GM18907 (cell line): Measurements from ENCODE around the gene EDN2.

Experiments used
- ATAC-seq: cut with Tn5 transposase; IDR thresholded peaks from one replicate; pipeline ENCODE4 v1.9.1; 2021; ENCODE audit warnings: mild to moderate bottlenecking, moderate library complexity; ENCODE audit not compliant: unreplicated experiment

Gene EDN2

DNA sequence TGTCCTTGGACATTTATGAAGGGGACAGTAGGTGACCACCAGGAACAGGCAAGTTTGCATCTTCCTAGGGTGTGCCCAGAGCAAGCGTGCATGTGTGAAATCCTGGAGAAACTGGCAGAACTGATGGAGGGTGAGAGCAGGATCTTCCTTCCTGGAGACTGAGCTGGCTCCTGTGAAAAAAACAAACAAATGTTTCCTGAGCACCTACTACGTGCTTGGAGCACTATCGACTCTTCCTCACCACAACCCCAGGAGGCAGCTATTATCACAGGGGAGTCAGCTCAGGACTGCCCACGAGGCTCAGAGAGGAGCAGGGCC lies 1.5 kb upstream of the EDN2 start:
- ATAC-seq: no peak

DNA sequence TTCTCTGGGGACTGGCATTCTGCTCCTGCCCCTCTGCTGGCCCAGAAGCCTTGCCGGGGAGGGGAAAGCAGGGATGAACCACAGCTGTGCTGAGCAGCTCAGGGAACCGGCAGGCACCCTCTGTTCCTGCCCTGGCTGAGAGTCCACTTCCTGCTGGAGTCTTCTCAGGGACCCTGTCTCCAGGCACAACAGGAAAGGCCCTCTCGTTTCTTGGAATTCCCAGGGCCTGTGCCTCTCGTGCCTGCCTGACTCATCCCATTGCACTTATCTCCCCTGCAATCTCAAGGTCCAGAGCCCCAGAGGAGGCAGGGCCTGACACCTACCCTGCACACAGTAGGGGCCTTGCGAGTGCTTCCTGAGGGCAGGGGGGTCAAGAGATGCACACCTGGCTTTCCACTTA lies 1.1 kb upstream of the EDN2 start:
- ATAC-seq: no peak

DNA sequence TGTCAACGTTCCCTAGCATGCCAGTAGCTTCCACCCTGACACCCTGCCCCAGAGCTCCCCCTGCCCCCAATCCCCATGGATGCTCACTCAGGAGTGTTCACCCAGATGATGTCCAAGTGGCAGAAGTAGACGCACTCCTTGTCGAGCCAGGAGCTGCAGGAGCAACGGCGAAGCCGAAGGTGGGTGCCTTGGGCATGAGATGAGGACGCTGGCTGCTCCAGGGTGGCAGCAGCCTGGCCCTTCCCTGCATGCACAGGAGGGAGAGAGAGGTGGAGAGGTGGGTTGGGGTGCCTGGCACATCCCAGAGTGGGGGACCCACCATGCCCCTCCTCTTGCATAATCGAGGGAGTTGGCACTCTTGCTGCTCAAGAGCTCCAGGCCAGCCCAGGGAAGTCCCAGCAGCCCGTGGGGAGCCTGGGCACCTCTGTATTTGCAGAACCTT lies 502 bp downstream of the EDN2 start:
- no peak for ATAC-seq

DNA sequence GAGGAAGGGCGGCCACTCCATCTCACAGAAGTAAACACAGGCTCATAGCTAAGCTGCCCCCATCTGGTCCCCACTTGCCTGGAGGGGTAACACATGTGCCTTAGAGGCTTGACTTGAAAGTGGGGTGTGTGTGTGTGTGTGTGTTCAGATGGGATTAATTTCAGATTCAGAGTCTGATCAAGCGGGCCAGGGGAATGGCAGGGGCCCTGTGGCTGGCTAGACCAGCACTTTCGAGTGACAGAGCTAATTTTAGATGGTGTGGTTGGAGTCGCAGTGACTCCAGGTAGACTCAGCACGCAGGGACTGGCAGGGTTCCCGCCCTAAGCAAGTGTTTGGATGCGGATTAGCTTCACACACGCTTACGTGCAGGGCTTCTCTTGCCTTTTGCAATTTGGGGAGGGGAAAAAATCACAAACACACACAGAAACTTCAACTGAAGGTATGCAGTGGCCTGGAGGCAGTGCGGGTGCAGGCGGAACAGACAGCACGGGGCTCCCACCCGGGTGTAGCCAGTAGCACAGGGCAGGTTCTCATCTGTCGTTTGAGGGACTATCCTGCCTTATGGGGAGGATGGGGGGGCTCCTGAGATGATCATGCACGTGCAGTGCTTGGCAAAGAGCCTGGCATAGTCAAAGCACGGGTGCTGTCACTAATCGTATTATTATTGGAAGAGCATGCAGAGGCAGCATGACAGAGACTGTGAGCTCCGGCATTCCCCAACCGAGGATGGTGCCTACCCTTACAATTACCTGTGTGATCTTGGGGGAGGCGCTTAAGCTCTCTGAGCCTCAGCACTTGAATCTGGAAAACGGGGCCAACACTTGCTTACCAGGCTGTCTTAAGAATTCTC lies 1.3 kb downstream of the EDN2 start:
- no peak for ATAC-seq

DNA sequence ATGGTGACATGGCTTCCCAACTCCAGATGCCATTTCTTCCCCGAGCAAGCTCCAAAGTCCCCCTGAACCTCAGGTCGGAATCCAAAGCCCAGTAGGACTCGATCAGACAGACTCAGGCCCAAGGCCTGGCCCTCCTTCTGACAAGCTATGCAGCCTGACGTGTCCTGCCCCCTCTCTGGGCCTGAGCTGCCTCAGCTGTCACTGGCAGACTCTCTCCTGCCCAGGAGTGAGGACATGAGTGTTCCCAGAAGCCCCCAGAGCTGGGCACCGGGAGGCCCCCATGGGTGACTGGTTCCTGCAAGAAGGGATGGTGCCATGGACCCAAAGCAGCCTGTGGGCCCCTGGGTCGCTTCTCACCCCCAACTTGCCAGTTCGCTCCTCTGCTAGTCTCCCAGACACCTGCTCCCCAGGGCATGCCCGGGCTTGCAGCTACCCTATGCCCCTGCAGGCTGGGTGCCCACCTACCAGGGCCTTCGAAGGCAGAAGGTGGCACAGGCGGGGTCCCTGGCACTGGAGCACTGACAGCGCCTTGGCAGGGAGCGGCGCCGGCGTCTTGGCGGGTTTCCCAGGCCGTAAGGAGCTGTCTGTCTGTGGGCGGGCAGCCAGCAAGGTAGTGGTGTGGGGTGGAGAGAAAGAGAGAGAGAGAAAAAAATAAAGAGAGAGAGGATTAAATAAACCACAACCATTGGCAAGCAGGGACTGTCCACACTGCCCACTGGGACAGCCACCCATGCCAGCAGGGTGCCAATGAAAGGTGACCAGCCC lies 2.3 kb downstream of the EDN2 start:
- ATAC-seq: no peak

DNA sequence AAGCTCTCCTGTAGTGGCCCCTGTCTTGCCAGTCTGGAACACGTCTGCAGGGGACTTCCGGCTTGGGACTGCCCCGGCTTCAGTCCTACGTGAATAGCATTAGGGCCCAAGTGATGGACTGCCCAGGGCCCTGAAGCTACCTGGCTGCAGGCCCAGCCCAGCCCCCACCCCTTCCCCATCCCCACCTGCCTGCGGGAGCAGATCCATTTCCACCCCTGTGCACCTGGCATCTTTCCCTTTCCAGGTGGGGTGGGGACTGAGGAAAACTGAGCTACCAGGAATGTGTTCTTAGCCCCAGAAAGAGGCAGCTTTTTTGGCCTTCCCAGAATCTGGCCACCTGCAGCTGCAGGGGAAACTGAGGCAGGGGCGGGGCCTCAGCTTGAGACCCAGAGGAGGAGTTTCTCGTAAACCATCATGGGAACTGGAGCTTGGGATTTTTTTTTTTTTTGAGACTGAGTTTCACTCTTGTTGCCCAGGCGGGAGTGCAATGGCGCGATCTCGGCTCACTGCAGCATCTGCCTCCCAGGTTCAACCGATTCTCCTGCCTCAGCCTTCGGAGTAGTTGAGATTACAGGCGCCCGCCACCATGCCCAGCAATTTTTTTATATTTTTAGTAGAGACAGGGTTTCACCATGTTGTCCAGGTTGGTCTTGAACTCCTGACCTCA lies 3.2 kb downstream of the EDN2 start:
- ATAC-seq: no peak

DNA sequence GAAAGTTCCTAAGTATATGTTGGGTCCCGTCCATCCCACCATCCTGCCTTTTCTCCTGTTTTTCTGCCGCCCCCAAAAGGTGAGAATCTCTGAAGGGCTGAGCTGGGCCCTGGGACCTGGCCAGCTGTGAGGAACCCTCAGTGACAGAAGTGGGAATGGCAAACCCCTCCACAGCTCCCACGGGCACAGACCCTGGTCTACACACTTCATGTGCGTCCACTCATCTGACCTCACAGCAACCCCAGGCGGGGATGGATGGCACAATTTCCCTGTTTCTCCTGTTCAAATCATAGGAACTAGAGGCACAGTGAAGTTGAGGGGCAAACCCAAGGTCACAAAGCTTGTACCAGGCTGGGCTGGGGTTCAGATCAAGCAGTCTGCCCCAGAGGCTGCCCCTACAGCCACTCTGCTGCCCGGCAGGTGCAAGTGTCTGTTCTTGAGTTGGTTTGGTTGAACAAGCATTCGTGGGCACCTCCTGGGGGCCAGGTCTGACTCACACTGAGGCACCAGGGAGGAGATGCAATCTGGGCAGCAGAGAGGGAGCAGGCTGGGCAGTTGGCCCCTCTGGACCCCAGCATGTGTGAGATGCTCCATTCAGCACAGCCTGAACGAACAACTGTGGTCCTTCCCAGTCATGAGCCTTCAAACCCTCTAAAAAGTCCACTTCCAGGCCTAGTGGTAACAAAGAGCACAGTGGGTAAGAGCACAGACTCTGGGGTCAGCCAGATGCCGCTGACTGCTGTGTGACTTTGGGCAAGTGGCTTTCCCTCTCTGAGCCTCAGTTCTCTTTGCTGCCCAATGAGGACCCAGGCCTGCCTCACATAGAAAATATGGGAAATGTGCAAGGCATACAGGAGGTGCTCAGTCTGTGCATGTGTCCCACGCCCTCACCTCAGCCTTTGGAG lies 4.0 kb downstream of the EDN2 start:
- no peak for ATAC-seq

DNA sequence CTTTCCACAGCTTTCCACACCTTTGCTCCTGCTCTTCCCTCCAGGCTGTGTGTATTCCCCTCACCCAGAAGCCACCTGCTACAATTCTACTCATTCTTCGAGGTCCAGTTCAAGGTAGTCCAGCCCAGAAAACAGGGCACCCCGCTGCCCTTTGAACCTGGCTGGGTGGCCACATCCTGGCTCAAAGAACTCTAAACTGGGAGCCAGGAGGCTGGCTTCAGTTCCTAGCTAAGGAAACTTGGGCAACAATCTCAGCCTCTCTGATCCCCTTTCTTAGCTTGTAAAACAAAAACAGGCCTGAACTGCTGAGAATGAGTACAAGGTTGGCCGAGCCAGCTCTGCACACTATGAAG lies 4.7 kb downstream of the EDN2 start:
- ATAC-seq: no peak

DNA sequence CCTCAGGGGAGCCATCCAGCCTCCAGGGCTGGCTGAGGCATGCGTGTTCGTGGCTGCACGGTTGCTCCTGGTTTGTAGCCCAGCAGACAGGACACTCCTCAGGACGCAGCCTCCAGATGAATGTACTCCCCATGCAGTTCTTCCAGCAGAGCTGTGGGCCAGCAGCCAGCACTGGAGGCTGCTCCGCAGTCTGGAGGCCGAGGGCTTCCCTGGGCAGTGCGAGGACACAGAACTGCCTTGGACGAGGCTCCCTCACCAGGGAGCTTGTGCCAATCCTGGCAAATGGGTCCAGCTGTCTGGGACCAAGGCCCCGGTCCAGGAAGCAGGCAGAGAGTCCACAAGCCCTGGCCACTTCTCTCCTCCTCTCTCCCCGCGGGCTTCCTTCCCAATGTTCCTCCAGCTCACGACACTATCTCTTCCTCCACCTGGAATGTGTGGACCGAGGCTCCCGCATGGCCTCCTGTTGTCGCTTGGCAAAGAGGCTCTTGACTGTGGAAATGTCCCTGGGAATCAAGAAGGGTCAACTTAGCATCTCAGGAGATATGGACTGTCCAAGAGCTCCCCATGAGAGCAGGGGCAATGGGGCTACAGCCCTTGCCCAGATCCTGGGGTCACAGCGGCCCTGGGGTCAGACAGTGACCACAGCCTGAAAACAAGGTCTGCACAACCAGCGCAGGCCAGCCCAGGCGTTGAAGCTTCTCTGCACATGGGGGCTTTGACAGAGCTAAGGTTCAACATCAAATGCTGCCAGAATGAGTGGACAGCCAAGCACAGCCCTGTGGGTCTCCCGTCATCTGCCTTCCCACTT lies 5.3 kb downstream of the EDN2 start:
- ATAC-seq: no peak

DNA sequence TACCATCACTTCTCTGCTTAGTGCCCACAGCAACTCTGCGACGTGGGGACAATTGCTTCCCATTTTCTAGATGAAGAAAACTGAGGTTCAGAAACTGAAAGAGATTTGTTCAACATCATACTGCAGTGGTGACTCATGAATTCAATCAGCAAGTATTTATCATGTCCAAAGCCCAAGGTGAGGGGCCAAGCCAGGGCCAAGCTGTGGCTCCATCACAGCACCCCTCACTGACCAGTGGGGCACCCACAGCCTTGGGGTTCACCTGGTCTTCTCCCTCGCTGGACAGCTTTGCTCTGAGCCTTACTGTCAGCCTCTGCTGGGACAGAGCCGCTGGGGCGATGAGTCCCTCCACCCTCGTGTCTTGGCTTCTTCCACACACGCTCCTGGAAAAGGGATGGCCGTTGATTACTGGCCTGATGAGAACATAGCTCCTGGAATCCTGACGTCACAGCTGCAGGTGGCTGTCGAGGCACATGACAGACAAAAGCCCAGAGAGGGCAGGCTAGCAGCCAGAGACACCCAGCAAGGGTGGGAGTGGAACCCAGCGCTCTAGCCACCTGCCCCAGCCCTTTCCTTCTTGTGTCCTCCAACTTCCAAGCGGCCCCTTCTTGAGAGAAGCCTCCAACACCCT lies 6.2 kb downstream of the EDN2 start:
- ATAC-seq: no peak

DNA sequence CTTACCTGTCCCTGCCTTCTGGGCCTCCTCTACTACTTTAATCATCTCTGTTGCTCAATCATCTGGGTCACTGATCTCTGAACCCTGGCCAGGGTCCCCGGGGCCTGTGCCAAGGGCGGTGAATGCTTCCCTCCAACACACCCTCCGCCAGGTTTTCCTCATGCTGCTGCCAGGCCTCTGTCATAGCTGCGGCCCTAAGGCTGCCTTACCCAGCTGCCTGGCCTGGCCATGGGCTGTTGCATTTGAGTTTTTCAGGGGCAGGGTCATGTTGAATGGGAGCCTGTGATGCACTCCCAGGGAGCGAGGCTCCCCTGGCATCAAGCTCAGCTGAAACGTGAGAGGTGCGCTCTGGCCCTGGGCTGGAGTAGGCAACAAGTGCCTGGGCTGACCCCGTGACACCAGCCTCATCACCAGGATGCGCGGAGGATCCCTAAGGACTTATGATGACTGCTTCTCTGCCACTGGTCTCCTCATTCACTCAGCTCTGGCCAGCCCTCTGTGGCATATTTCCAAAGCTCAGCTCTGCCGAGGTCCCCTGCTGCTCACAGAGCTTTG lies 7.6 kb downstream of the EDN2 start:
- no peak for ATAC-seq

DNA sequence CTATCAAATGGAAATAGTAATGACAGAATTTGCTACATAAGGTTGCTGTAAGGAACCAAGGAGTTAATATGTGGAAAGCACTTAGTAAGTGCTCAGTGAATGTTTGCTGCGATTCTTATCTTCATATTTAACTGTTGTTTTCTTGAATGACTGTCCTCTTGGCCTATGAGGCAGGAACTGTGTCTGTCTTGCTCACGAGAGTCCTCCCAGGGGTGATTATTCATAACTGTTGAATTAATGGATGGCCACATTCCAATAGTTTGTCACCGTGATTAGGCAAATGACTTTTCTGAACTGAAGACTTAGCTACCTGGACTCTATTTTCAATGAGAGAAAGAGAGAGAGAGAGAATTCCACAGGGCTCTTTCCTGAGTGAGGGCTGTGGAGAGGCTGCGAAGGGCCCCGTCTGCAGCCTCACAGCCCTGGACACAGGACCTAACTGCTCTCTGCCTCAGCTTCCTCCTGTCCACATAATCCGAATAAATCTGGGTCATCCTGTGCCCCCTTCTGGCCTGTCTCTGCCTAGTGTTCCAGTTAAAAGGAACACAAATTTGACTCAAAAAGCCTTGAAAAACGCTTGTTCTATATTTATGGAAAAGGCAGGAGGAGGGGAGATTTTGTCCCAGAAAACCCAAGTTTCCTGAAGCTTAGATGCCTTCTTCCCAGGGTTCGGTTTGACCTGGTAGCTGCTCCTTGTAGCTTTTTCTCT lies 8.5 kb downstream of the EDN2 start:
- no peak for ATAC-seq

DNA sequence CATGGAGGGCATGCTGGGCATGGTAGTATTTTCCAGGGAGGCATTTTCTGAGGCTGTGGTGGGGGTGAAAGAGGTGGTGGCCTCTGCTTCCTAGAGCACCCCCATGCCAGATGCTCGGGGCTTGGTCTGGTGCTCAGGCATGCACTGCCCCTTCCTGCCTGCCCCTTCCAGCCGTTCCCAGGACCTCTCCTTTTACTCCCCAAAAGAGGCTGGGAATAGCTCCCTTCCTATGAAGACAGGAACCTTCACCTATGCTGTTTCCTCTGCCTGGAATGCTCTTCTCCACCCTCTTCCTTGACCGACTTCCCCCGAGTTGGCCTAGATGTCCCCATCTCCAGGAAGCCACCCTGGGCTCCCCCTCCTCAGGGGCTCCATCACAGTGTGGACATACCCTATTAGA lies 9.1 kb downstream of the EDN2 start:
- no peak for ATAC-seq

DNA sequence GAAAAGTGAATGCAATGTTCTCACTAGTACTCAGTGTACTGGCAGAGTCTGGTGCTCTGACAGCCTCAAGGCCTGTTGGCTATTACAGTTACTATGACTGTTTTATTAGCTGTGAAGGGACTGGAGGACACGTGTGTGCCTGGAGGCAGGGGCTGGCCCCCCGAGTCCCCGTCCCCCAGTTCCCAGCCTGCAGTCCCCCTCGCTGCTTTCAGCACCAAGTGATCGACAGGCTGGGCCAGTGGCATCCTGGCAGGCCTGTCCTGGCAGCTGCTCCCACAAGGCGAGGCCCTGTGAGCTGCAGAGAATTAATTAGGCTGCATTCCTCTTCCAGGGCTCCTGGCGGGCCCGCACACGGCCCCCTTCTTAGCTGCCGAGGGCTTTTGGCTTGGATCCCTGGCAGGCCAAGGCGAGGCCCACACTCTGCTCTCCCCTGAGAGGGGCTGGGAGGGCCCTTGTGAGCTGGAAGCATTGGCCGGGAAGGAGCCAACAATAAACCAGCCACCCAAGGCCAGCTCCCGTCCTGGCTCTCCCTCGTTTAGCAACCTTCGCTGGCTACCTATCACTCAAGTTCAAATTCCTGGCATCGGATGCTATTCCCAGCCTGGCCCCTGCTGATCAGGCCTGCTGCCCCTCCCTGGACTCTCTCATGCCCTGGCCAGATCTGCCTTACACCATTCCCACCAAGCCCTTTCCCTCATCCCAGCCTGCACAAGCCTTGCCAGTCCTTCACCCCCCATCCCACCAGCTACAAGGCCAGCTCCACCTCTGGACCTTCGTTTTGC lies 9.8 kb downstream of the EDN2 start:
- no peak for ATAC-seq

DNA sequence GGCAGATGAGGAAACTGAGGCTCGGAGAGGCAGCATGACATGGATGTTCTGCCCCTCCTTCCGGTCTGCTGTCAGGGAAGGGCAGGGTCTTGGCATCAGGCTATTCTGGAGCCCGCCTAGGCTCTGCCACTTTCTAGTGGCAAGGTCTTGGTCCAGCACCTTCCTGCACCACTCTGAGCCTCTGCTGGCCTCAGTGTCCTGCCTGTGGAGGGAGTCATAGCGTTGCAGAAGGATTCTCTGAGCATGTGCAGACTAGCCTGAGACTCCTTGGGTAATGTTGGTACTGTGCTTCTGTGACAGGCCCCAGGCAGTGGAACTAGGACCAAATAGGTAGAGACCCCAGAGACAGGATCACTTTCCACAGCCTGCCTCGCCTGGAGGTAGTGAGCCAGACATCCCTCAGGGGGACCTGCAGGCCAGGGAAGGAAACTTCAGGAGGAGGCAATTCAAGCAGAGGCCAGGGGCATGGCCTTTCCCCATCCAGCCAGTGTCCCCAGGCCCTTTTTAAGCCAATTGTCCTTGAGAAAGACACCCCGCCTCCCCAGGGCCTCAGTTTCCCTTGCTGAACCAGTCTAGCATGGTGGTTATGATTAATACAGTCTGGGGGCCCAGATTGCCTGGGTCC lies 10.6 kb downstream of the EDN2 start:
- ATAC-seq: no peak

DNA sequence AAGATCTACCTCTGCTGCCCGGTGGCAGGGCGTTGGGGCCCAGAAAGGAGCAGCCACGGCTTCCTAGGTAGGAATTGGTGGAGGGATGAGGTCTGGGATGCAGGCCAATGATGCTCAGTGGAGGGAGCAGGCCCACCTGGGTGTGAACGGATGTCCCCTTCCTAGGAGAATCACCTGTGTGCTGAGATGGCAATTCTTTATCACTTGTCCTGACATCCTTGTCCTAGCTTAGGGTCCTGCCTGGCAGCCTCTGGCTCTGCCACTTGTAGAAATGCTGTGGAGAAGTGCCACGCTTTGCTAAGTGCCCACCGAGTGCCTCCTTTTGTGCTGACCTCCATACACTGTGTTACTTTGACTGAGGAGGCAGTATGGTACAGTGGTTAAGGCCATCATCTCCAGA lies 12.8 kb downstream of the EDN2 start:
- no peak for ATAC-seq

DNA sequence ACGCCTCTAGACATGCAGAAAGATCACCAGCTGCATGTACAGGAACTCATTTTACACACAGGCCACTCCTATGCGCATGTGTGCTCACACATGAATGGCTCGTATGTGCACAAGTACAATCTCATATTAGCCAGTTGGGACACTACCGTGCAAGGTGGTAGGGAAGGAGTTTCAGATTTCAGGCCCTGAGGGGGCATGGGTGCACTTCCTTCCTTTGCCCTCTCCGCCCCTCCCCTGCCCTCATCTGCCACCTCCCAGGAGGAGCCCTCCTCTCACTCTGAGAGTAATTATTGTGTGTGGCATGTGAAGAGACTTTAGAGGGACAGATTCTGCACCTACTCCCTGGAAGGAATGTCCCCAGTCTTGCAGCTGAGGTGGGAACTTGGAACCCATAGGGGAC lies 14.8 kb downstream of the EDN2 start:
- no peak for ATAC-seq
